GDM1 (cell line): ENCODE results near the gene HTR6.
A peak's percentile ranks its signal among the peaks of the same experiment; 100 is the strongest.
"Not testable (repeated sequence)": the region's sequence is repeated elsewhere in the genome, so short reads cannot be mapped to it uniquely, and the experiment has no call there.

Source experiments
- DNase-seq: peaks from one replicate; lab custom pipeline; 2025; lab: John Stamatoyannopoulos, UW

Gene HTR6

GRCh38 chr1:19639228-19639627 lies 25.4 kb upstream of the HTR6 start:
- DNase-seq: not testable (repeated sequence)

- no peak for DNase-seq
These were observed 24.7 kb upstream of the HTR6 start for GRCh38 chr1:19639999-19640362.

GRCh38 chr1:19640363-19641316 lies 24.0 kb upstream of the HTR6 start:
- no peak for DNase-seq

GRCh38 chr1:19643121-19643520 lies 21.6 kb upstream of the HTR6 start:
- no peak for DNase-seq

GRCh38 chr1:19643602-19644394 lies 20.9 kb upstream of the HTR6 start, which contains the start of gene NBL1:
TSS of gene NBL1 (plus strand) at chr1:19644311. CDS start at chr1:19655031, 10,720 bp downstream.
- no peak for DNase-seq

- no peak for DNase-seq
These were observed 20.3 kb upstream of the HTR6 start for GRCh38 chr1:19644395-19644680.

- DNase-seq: no peak
These were observed 19.8 kb upstream of the HTR6 start for GRCh38 chr1:19644681-19645410.

- DNase-seq: no peak
These were observed 19.0 kb upstream of the HTR6 start for GRCh38 chr1:19645411-19646251.

GRCh38 chr1:19646377-19647319 lies 18.0 kb upstream of the HTR6 start:
- no peak for DNase-seq

- peak; percentile 24 for DNase-seq
These were observed 17.0 kb upstream of the HTR6 start for GRCh38 chr1:19647643-19648042.

GRCh38 chr1:19648239-19648638 lies 16.4 kb upstream of the HTR6 start:
- no peak for DNase-seq

GRCh38 chr1:19648689-19649088 lies 16.0 kb upstream of the HTR6 start:
- no peak for DNase-seq

GRCh38 chr1:19650416-19651140 lies 14.1 kb upstream of the HTR6 start:
- DNase-seq: no peak

- DNase-seq: no peak
These were observed 13.4 kb upstream of the HTR6 start for GRCh38 chr1:19651141-19651737.

- DNase-seq: no peak
These were observed 10.3 kb upstream of the HTR6 start for GRCh38 chr1:19654386-19654785.

- DNase-seq: no peak
These were observed 9.6 kb upstream of the HTR6 start for GRCh38 chr1:19654886-19655717.

- no peak for DNase-seq
These were observed 9.0 kb upstream of the HTR6 start for GRCh38 chr1:19655718-19656080.

- DNase-seq: no peak
These were observed 8.4 kb upstream of the HTR6 start for GRCh38 chr1:19656134-19656779.
